Testis (tissue), 2 donors: ENCODE measurements around the gene FAM3C.

ENCODE experiments used
- CTCF ChIP-seq, 3 experiments: fragments of 450-650 bp in 2 of 3; fragments of 200-600 bp in 1 of 3; sonication (generic) in 1 of 3; IDR thresholded peaks; one replicate each; pipeline ENCODE4 v1.5.1; 2016 to 2019; ENCODE audit warnings: antibody characterized with exemption in 3 of 3, mild to moderate bottlenecking in 2 of 3, moderate library complexity in 1 of 3
- POLR2A ChIP-seq: fragments of 450-650 bp; IDR thresholded peaks from one replicate; pipeline ENCODE4 v1.6.1; 2017; ENCODE audit warnings: antibody characterized with exemption, mild to moderate bottlenecking, moderate library complexity

- TF ChIP-seq CTCF (IDR thresholded peaks at IDR 0.05) (no peak), POLR2A (no peak)
Observed at GRCh38 chr7:121390109-121390508, 6.0 kb downstream of the FAM3C start.
